ENCODE measurements around the gene CD276. TPM values are rescaled to one million over a fixed set of nuclear protein-coding genes. Genes with fewer than 3 reads are reported as not detected.

CD276 gene
- total and polyA plus RNA-seq, 12 donors: 53.4 to 147 (median 84.1) TPM

GRCh38 chr15:73747847-73748590 is 63.8 kb downstream of the CD276 start:
- Histone ChIP-seq H3K4me3 (no peak overlapping the region), H3K4me1 (replicated peaks in 1 of 2) (peaks cover 0 to 7% of the 10 kb centered on the region in 2 donors), H3K27me3 (peaks cover 9% of the 10 kb centered on the region), H3K36me3 (replicated peaks in 1 of 2) (no peaks in the 10 kb centered on the region), H3K27ac (no peak overlapping the region), H3K9me3 (replicated peaks in 1 of 3) (no peaks in the 10 kb centered on the region)
- TF ChIP-seq CTCF (IDR thresholded peaks at IDR 0.05) (no peak), POLR2A (IDR thresholded peaks at IDR 0.05) (no peak)
- intact Hi-C loops (cut with DNase I): no loop called here
- WGBS, 4 donors: 85 to 91% (median 88%) methylated on average over 11 of the region's 11 CpGs
- no peak for DNase-seq

- Histone ChIP-seq H3K27ac (no peak overlapping the region), H3K4me1 (replicated peaks in 1 of 2) (peaks cover 0 to 7% of the 10 kb centered on the region in 2 donors), H3K27me3 (peaks cover 9% of the 10 kb centered on the region), H3K9me3 (replicated peaks in 1 of 3) (no peaks in the 10 kb centered on the region), H3K36me3 (replicated peaks in 1 of 2) (no peaks in the 10 kb centered on the region), H3K4me3 (no peak overlapping the region)
- TF ChIP-seq CTCF (IDR thresholded peaks at IDR 0.05): no peak
- no peak for TF ChIP-seq POLR2A (IDR thresholded peaks at IDR 0.05)
- 76 to 90% (median 78%) methylated on average over 3 to 6 of the region's 6 CpGs for WGBS, 4 donors
- DNase-seq: no peak
- intact Hi-C loops (cut with DNase I): no loop called here
Observed at GRCh38 chr15:73748730-73749129, 64.5 kb downstream of the CD276 start.

- Histone ChIP-seq H3K27me3 (peaks cover 9% of the 10 kb centered on the region), H3K27ac (no peak overlapping the region), H3K4me3 (no peak overlapping the region), H3K4me1 (replicated peaks in 1 of 2) (peaks cover 0 to 7% of the 10 kb centered on the region in 2 donors), H3K9me3 (replicated peaks in 1 of 3) (no peaks in the 10 kb centered on the region), H3K36me3 (replicated peaks in 1 of 2) (no peaks in the 10 kb centered on the region)
- TF ChIP-seq POLR2A (IDR thresholded peaks at IDR 0.05) (no peak), CTCF (IDR thresholded peaks at IDR 0.05) (no peak)
- intact Hi-C loops (cut with DNase I): no loop called here
- DNase-seq: no peak
- WGBS, 4 donors: 88 to 95% (median 91%) methylated on average over 3 to 5 of the region's 5 CpGs
Observed at GRCh38 chr15:73749533-73749932, 65.3 kb downstream of the CD276 start.

GRCh38 chr15:73749971-73750370 is 65.8 kb downstream of the CD276 start:
- Histone ChIP-seq H3K27ac (no peak overlapping the region), H3K9me3 (replicated peaks in 1 of 3) (no peaks in the 10 kb centered on the region), H3K4me1 (replicated peaks in 1 of 2) (peaks cover 0 to 7% of the 10 kb centered on the region in 2 donors), H3K27me3 (peaks cover 9% of the 10 kb centered on the region), H3K4me3 (no peak overlapping the region), H3K36me3 (replicated peaks in 1 of 2) (no peaks in the 10 kb centered on the region)
- WGBS, 4 donors: 91 to 95% (median 93%) methylated on average over 4 to 5 of the region's 5 CpGs
- intact Hi-C loops (cut with DNase I): no loop called here
- no peak for DNase-seq
- TF ChIP-seq POLR2A (IDR thresholded peaks at IDR 0.05) (no peak), CTCF (IDR thresholded peaks at IDR 0.05) (no peak)
